Left cardiac atrium (tissue), 4 donors: ENCODE measurements around the gene ABHD3. TPM values are rescaled to one million over a fixed set of nuclear protein-coding genes. Genes with fewer than 3 reads are reported as not detected.
"Not testable (repeated sequence)": the region's sequence is repeated elsewhere in the genome, so short reads cannot be mapped to it uniquely, and the experiment has no call there.

ENCODE experiments used
- ATAC-seq, 2 donors: fragments of 200-7000 bp; cut with Tn5 transposase; one replicate each; pipeline ENCODE4 v1.9.1; 2020; ENCODE audit warnings: mild to moderate bottlenecking in 2 of 2, moderate library complexity in 2 of 2
- DNase-seq: peaks from one replicate; pipeline ENCODE4 v3.0.0-alpha.2; 2020
- intact Hi-C, 2 donors: fragments of 100-400 bp; cut with DNase I; formaldehyde crosslinking; loops; one replicate each; pipeline versions ENCODE4 v1.14.1 to v1.15.1; 2022 to 2023
- total RNA-seq, 2 donors: library from RNA; stranded (reverse); fragmentation: NEBNext Ultra II Directional; extraction: Animal tissue kit (Norgen Biotek cat#: 25700); gene quantifications; one replicate each; pipeline ENCODE4 v1.2.1, GENCODE V29; 2021
- donor health status: DM: no; HTN: yes; CAD: no.
- donor health status: DM: no; HTN: yes; CAD: no; lungs with severe emphysema.
- donor health status: DM: yes; HTN: yes; CAD: no.
- donor health status: Dilated cardiomyopathy.

The ABHD3 gene
- total RNA-seq, 2 donors from 2014 or later: 6.6 to 8.7 TPM

- intact Hi-C loops: loop anchor here in 1 of 2 donors (10.0 kb wide), 1 partner anchor 102 kb away; the partner anchor contains the start of gene ESCO1
Observed at GRCh38 chr18:21707130-21707529, 2.6 kb upstream of the ABHD3 start.

GRCh38 chr18:21706386-21706865, 1.9 kb upstream of the ABHD3 start:
- DNase-seq (no peak), ATAC-seq (no peak)
- intact Hi-C loops: loop anchor here in 1 of 2 donors (10.0 kb wide), 1 partner anchor 102 kb away; the partner anchor contains the start of gene ESCO1

More at GRCh38 chr18:21707130-21707529, 2.6 kb upstream of the ABHD3 start:
- ATAC-seq, DNase-seq: not testable (repeated sequence)

- no peak for DNase-seq
- no peak for ATAC-seq
- intact Hi-C loops: loop anchor here in 1 of 2 donors (10.0 kb wide), 1 partner anchor 99 kb away; the partner anchor contains the start of gene ESCO1
Observed at GRCh38 chr18:21703241-21703820, 1.2 kb downstream of the ABHD3 start.

- no peak for ATAC-seq
- intact Hi-C loops: loop anchor here in 1 of 2 donors (10.0 kb wide), 1 partner anchor 98 kb away; the partner anchor contains the start of gene ESCO1
- DNase-seq: no peak
Observed at GRCh38 chr18:21702602-21703001, 2.0 kb downstream of the ABHD3 start.

- no peak for ATAC-seq
- intact Hi-C loops: loop anchor here in 1 of 2 donors (10.0 kb wide), 1 partner anchor 97 kb away; the partner anchor contains the start of gene ESCO1
- no peak for DNase-seq
Observed at GRCh38 chr18:21701621-21702020, 3.0 kb downstream of the ABHD3 start.

- DNase-seq (no peak), ATAC-seq (no peak)
- intact Hi-C loops: loop anchor here in 1 of 2 donors (10.0 kb wide), 1 partner anchor 96 kb away; the partner anchor contains the start of gene ESCO1
Observed at GRCh38 chr18:21700528-21701075, 4.0 kb downstream of the ABHD3 start.

GRCh38 chr18:21693322-21693721, 11.3 kb downstream of the ABHD3 start:
- no peak for ATAC-seq
- no peak for DNase-seq
- intact Hi-C loops: no loop called here

- intact Hi-C loops: no loop called here
- no peak for ATAC-seq
- no peak for DNase-seq
Observed at GRCh38 chr18:21689736-21690135, 14.8 kb downstream of the ABHD3 start.

GRCh38 chr18:21686282-21687105, 18.1 kb downstream of the ABHD3 start:
- intact Hi-C loops: no loop called here
- DNase-seq: no peak
- no peak for ATAC-seq

- ATAC-seq, intact Hi-C loops, DNase-seq: not testable (repeated sequence)
Observed at GRCh38 chr18:21685556-21685981, 19.0 kb downstream of the ABHD3 start.

GRCh38 chr18:21684731-21685130, 19.8 kb downstream of the ABHD3 start:
- ATAC-seq (no peak), DNase-seq (no peak)
- intact Hi-C loops: no loop called here

GRCh38 chr18:21682371-21683051, 22.1 kb downstream of the ABHD3 start:
- no peak for DNase-seq
- intact Hi-C loops: no loop called here
- peak; percentile 70 to 79 for ATAC-seq

GRCh38 chr18:21680161-21680560, 24.4 kb downstream of the ABHD3 start:
- ATAC-seq: no peak
- intact Hi-C loops: no loop called here
- DNase-seq: no peak

- intact Hi-C loops: no loop called here
- no peak for ATAC-seq
- no peak for DNase-seq
Observed at GRCh38 chr18:21678859-21679258, 25.7 kb downstream of the ABHD3 start.

GRCh38 chr18:21675354-21675753, 29.2 kb downstream of the ABHD3 start:
- intact Hi-C loops, DNase-seq, ATAC-seq: not testable (repeated sequence)

- ATAC-seq: peak; percentile 78 to 79
- intact Hi-C loops: no loop called here
- peak; percentile 25 for DNase-seq
Observed at GRCh38 chr18:21672521-21673267, 31.9 kb downstream of the ABHD3 start.

- DNase-seq (no peak), ATAC-seq (no peak)
- intact Hi-C loops: no loop called here
Observed at GRCh38 chr18:21669736-21670285, 34.8 kb downstream of the ABHD3 start.

GRCh38 chr18:21664069-21664468, 40.5 kb downstream of the ABHD3 start:
- no peak for DNase-seq
- intact Hi-C loops: no loop called here
- no peak for ATAC-seq
